Ovary (tissue), 9 donors: ENCODE measurements around the gene SIK2. TPM values are rescaled to one million over a fixed set of nuclear protein-coding genes. Genes with fewer than 3 reads are reported as not detected.

Experiments used
- DNase-seq, 5 donors: peaks; one replicate each; pipeline ENCODE4 v3.0.0-alpha.2; 2019 to 2020
- H3K27ac ChIP-seq, 2 donors: fragments of 200-600 bp; one replicate each; pipeline versions ENCODE4 v1.5.1 to v1.8.0; 2019 to 2022
- H3K27me3 ChIP-seq: fragments of 200-600 bp; one replicate; pipeline ENCODE4 v1.8.0; 2022
- H3K36me3 ChIP-seq: fragments of 200-600 bp; sonication (generic); one replicate; pipeline ENCODE4 v1.5.1; 2019
- H3K4me1 ChIP-seq: one replicate; pipeline ENCODE4 v1.8.1; 2013; ENCODE audit warnings: mild to moderate bottlenecking, moderate library complexity; ENCODE audit not compliant: insufficient read depth
- H3K4me3 ChIP-seq: fragments of 200-600 bp; sonication (generic); one replicate; pipeline ENCODE4 v1.5.1; 2017
- H3K9me3 ChIP-seq, 2 donors: fragments of 200-600 bp in 1 of 2; sonication (generic) in 1 of 2; one replicate each; pipeline versions ENCODE4 v1.5.1 to v1.8.1; 2013 to 2019; ENCODE audit warnings: mild to moderate bottlenecking in 1 of 2, moderate library complexity in 1 of 2
- EP300 ChIP-seq: sonication (generic); formaldehyde crosslinking; IDR thresholded peaks from one replicate; pipeline ENCODE4 v1.6.1; 2017; ENCODE audit warnings: antibody characterized with exemption
- POLR2A ChIP-seq: fragments of 450-650 bp; IDR thresholded peaks from one replicate; pipeline ENCODE4 v1.6.1; 2017; ENCODE audit warnings: antibody characterized with exemption, mild to moderate bottlenecking, moderate library complexity
- WGBS, 3 donors: extraction: QIAGEN DNeasy Blood & Tissue Kit in 1 of 3; methylation state at CpG; one replicate each; pipeline versions ENCODE4 v1.1.5 to v1.1.7; 2013 to 2017; 5-methylcytosine and 5-hydroxymethylcytosine counted together
- intact Hi-C, 4 donors: fragments of 100-400 bp; cut with DNase I; formaldehyde crosslinking; loops; one replicate each; pipeline versions ENCODE4 v1.11.0 to v1.15.1; 2022 to 2023
- polyA plus RNA-seq, 2 donors: library from polyadenylated mRNA; stranded (reverse); fragments of 200-250 nt in 1 of 2; fragments of 350-450 nt in 1 of 2; fragmentation: Illumina TruSeq in 1 of 2; extraction: RNeasy Lipid Tissue Mini Kit (QIAGEN cat#74804) in 1 of 2; gene quantifications; one replicate each; pipeline ENCODE4 v1.2.3, GENCODE V29; 2013 to 2014
- total RNA-seq, 7 donors: library from RNA; depleted of rRNA in 2 of 7; stranded (reverse); fragments of >200 nt in 2 of 7; fragmentation: NEBNext Ultra II Directional in 3 of 7; extraction: Animal tissue kit (Norgen Biotek cat#: 25700) in 3 of 7; gene quantifications; one replicate each; pipeline versions ENCODE4 v1.1.0 to v1.2.4, GENCODE V29; 2016 to 2023
- TF ChIP-seq, protein P1 (sequence below), 3 donors: fragments of 450-650 bp in 2 of 3; fragments of 200-600 bp in 1 of 3; IDR thresholded peaks; one replicate each; pipeline versions ENCODE4 v1.5.1 to v1.8.0; 2016 to 2022; ENCODE audit warnings: antibody characterized with exemption in 3 of 3, mild to moderate bottlenecking in 1 of 3
- donor health status: DM: no; HTN: no; CAD: no; lungs with moderate emphysema.
- donor health status: DM: no; HTN: no; CAD: no.
- donor health status: Bipolar disorder and iron deficiency.
- donor health status: DM: yes; HTN: yes; CAD: no.
- donor health status: DM: no; HTN: no; CAD: no.
- donor health status: DM: yes; HTN: yes; CAD: no.

The SIK2 gene
- total and polyA plus RNA-seq, 9 donors: 13.7 to 50.5 (median 26.8) TPM

DNA sequence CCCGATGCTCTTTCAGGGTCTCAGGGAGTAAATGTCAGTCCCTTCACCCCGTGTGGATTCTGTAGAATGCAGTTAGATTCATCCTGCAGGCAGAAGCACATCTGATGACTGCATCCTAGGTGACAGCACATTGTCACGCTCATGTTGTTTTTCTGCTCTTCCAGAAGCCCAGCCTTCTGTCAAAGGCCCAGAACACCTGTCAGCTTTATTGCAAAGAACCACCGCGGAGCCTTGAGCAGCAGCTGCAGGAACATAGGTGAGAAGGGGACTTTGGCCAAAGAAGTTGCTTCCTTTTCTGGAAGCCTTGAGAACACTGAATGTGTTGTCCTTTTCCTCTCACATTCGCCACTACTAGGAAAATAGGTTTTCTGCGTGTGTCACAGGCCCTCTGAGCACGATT, 120.3 kb downstream of the SIK2 start:
- TF ChIP-seq EP300 (no peak), POLR2A (no peak)
- TF ChIP-seq, protein P1, sequence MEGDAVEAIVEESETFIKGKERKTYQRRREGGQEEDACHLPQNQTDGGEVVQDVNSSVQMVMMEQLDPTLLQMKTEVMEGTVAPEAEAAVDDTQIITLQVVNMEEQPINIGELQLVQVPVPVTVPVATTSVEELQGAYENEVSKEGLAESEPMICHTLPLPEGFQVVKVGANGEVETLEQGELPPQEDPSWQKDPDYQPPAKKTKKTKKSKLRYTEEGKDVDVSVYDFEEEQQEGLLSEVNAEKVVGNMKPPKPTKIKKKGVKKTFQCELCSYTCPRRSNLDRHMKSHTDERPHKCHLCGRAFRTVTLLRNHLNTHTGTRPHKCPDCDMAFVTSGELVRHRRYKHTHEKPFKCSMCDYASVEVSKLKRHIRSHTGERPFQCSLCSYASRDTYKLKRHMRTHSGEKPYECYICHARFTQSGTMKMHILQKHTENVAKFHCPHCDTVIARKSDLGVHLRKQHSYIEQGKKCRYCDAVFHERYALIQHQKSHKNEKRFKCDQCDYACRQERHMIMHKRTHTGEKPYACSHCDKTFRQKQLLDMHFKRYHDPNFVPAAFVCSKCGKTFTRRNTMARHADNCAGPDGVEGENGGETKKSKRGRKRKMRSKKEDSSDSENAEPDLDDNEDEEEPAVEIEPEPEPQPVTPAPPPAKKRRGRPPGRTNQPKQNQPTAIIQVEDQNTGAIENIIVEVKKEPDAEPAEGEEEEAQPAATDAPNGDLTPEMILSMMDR (IDR thresholded peaks at IDR 0.05): no peak
- no peak for DNase-seq
- H3K27me3 ChIP-seq: no peaks in the 10 kb centered on the region
- no peak overlapping the region for H3K27ac ChIP-seq
- intact Hi-C loops: no loop called here
- no peaks in the 10 kb centered on the region for H3K36me3 ChIP-seq
- no peaks in the 10 kb centered on the region for H3K9me3 ChIP-seq
- peaks cover 11% of the 10 kb centered on the region for H3K4me1 ChIP-seq
- no peak overlapping the region for H3K4me3 ChIP-seq
- WGBS, 3 donors: 92 to 93% (median 93%) methylated on average over 8 of the region's 8 CpGs

DNA sequence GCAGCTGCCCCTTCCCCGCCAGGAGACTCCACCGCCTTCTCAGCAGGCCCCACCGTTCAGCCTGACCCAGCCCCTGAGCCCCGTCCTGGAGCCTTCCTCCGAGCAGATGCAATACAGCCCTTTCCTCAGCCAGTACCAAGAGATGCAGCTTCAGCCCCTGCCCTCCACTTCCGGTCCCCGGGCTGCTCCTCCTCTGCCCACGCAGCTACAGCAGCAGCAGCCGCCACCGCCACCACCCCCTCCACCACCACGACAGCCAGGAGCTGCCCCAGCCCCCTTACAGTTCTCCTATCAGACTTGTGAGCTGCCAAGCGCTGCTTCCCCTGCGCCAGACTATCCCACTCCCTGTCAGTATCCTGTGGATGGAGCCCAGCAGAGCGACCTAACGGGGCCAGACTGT, 121.3 kb downstream of the SIK2 start:
- no peaks in the 10 kb centered on the region for H3K27me3 ChIP-seq
- H3K9me3 ChIP-seq: no peaks in the 10 kb centered on the region
- DNase-seq: no peak
- no peak overlapping the region for H3K27ac ChIP-seq
- TF ChIP-seq POLR2A: no peak
- TF ChIP-seq EP300: no peak
- TF ChIP-seq, protein P1 (IDR thresholded peaks at IDR 0.05): no peak
- intact Hi-C loops: no loop called here
- H3K4me3 ChIP-seq: no peak overlapping the region
- peaks cover 8% of the 10 kb centered on the region for H3K4me1 ChIP-seq
- 63 to 78% (median 69%) methylated on average over 15 of the region's 15 CpGs for WGBS, 3 donors
- no peaks in the 10 kb centered on the region for H3K36me3 ChIP-seq

DNA sequence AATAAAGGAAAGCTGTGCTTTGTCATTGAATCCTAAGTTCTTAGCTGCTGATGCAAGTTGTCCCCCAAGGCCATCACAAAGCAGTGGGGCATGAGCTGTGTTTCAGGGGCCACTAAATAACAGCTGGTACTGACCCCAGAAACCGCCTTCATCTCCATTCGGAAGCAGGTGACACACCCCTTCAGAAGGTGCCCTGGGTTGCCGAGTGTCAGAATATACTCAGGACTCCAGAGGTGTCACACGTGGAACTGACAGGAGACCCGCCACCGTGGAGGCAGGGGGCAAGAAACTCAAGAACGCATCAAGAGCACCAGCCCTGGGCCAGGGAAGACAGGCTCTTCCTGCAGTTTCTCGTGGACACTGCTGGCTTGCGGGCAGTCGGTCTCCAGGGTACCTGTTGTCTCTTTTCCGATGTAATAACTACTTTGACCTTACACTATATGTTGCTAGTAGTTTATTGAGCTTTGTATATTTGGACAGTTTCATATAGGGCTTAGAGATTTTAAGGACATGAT, 122.4 kb downstream of the SIK2 start:
- Histone ChIP-seq H3K27ac (no peak overlapping the region), H3K4me1 (peaks cover 14% of the 10 kb centered on the region), H3K9me3 (no peaks in the 10 kb centered on the region), H3K36me3 (no peaks in the 10 kb centered on the region), H3K4me3 (no peak overlapping the region), H3K27me3 (no peaks in the 10 kb centered on the region)
- DNase-seq: no peak
- 88 to 95% (median 90%) methylated on average over 11 of the region's 11 CpGs for WGBS, 3 donors
- intact Hi-C loops: no loop called here
- TF ChIP-seq EP300 (no peak), POLR2A (no peak)
- TF ChIP-seq, protein P1 (IDR thresholded peaks at IDR 0.05): no peak

DNA sequence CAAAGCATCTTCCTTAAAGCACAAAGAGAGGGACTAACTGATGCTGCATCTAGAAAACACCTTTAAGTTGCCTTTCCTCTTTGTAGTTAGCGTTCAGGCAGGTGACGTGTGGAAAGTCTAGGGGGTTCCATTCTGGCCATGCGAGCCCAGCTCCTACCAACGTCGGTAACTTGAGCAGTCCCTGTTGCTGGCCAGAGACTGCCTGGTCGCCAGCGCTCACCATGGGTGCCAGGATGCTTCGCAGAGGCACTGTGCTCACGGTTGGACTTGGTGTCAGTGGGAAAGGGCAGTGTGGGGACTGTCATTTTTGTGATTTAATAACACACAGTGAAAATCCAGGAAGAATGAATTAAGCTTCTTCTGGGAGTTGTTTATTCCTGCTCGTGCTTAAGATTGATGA, 123.4 kb downstream of the SIK2 start:
- Histone ChIP-seq H3K27ac (no peak overlapping the region), H3K9me3 (no peaks in the 10 kb centered on the region), H3K4me1 (peaks cover 15% of the 10 kb centered on the region), H3K36me3 (no peaks in the 10 kb centered on the region), H3K4me3 (no peak overlapping the region), H3K27me3 (no peaks in the 10 kb centered on the region)
- 89 to 92% (median 90%) methylated on average over 10 of the region's 10 CpGs for WGBS, 3 donors
- no peak for DNase-seq
- intact Hi-C loops: no loop called here
- TF ChIP-seq EP300: no peak

DNA sequence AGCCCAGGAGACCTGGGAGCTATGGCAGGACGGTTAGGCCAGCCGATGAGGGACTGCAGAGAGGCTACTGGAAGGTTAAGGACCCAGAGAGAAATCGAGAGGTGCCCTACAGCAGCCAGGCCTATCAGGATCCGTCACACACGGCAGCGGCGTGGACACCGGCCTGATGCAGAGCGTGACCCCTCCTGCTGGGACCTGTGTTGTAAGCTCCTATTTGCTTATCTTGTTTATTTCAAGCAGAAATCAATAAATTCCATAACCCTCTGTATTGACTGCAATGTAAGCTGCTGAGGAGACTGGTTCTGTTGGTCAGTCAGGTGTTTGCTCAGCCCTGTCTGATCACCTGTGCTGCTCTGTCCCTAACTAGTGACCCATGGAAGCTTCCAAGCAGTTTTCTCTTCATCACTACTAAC, 124.1 kb downstream of the SIK2 start:
- TF ChIP-seq, protein P1 (IDR thresholded peaks at IDR 0.05): no peak
- TF ChIP-seq EP300 (no peak), POLR2A (no peak)
- no peak for DNase-seq
- Histone ChIP-seq H3K27me3 (no peaks in the 10 kb centered on the region), H3K4me3 (no peak overlapping the region), H3K36me3 (no peaks in the 10 kb centered on the region), H3K4me1 (peaks cover 17% of the 10 kb centered on the region), H3K9me3 (no peaks in the 10 kb centered on the region), H3K27ac (no peak overlapping the region)
- 93 to 96% (median 95%) methylated on average over 9 of the region's 9 CpGs for WGBS, 3 donors
- intact Hi-C loops: no loop called here
